GM18951 (cell line): ENCODE measurements around the gene PRPF4.
"Not testable (repeated sequence)": the region's sequence is repeated elsewhere in the genome, so short reads cannot be mapped to it uniquely, and the experiment has no call there.

Experiments
- POLR2A ChIP-seq: IDR thresholded peaks from 4 replicates; pipeline ENCODE4 v1.6.1; 2011; ENCODE audit warnings: mild to moderate bottlenecking; ENCODE audit not compliant: insufficient read length, insufficient read depth; ENCODE audit errors: extremely low read depth
- in situ Hi-C: fragments of 300-500 bp; cut with MboI; formaldehyde crosslinking; loops from one replicate; pipeline ENCODE4 v1.12.0; 2022; ENCODE audit warnings: low sequenced_read_pairs, mixed read lengths, inconsistent platforms; ENCODE audit not compliant: unreplicated experiment

Gene PRPF4

GRCh38 chr9:113293285-113293878 lies 17.9 kb downstream of the PRPF4 start:
- TF ChIP-seq POLR2A: no peak
- in situ Hi-C loops: no loop called here

GRCh38 chr9:113296247-113296646 lies 20.8 kb downstream of the PRPF4 start:
- in situ Hi-C loops: not testable (repeated sequence)

GRCh38 chr9:113296796-113297558 lies 21.5 kb downstream of the PRPF4 start:
- no peak for TF ChIP-seq POLR2A
- in situ Hi-C loops: no loop called here

GRCh38 chr9:113298311-113298710 lies 22.9 kb downstream of the PRPF4 start:
- no peak for TF ChIP-seq POLR2A
- in situ Hi-C loops: no loop called here

- TF ChIP-seq POLR2A: no peak
- in situ Hi-C loops: no loop called here
These were observed 23.7 kb downstream of the PRPF4 start for GRCh38 chr9:113298924-113299770.

GRCh38 chr9:113299800-113300292 lies 24.4 kb downstream of the PRPF4 start:
- no peak for TF ChIP-seq POLR2A
- in situ Hi-C loops: no loop called here

- no peak for TF ChIP-seq POLR2A
- in situ Hi-C loops: no loop called here
These were observed 26.1 kb downstream of the PRPF4 start for GRCh38 chr9:113301548-113301947.

GRCh38 chr9:113302792-113303418 lies 27.4 kb downstream of the PRPF4 start, which contains the start of gene RNF183:
RNF183 (minus strand) TSS chr9:113303376; CDS start chr9:113298184, 5,192 bp downstream.
- TF ChIP-seq POLR2A: no peak
- in situ Hi-C loops: no loop called here

GRCh38 chr9:113306566-113306965 lies 31.1 kb downstream of the PRPF4 start:
- no peak for TF ChIP-seq POLR2A
- in situ Hi-C loops: no loop called here

GRCh38 chr9:113307396-113307975 lies 32.0 kb downstream of the PRPF4 start:
- in situ Hi-C loops: no loop called here
- TF ChIP-seq POLR2A: no peak

- no peak for TF ChIP-seq POLR2A
These were observed 33.9 kb downstream of the PRPF4 start for GRCh38 chr9:113309204-113309813.

GRCh38 chr9:113310538-113310937 lies 35.1 kb downstream of the PRPF4 start:
- TF ChIP-seq POLR2A: no peak
- in situ Hi-C loops: no loop called here

More at GRCh38 chr9:113309204-113309813, 33.9 kb downstream of the PRPF4 start:
- in situ Hi-C loops: no loop called here
